C4-2B (cell line): ENCODE measurements around the gene SERPINA4.

Source experiments
- H3K27ac ChIP-seq: fragments of 450-650 bp; 2 replicates; pipeline ENCODE4 v1.5.1; 2017
- ZFX ChIP-seq: fragments of 450-650 bp; IDR thresholded peaks from 2 replicates; pipeline ENCODE4 v1.6.1; 2017
- TF ChIP-seq, protein P1 (sequence below): fragments of 450-650 bp; conservative IDR thresholded peaks from 2 replicates; pipeline ENCODE4 v1.5.1; 2017; ENCODE audit warnings: mild to moderate bottlenecking

The SERPINA4 gene

DNA sequence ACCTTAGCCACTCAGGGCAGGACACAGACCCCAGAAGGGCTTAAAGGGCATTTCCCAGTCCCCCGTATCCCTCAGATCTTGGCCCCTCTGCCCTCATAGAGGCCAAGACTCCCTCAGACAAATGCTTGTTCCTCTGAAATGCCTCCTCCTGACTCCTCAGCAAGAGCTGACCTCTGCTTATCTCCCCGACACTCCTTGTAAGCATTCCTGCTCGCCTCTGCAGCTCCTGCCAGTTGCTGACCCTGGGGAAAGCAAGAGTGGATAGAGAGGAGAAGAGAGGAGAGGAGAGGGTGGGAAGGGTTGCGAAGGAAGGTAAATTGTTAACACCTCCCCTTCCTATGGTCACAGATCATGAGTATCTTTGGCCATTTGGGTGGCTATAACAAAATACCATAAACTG lies 27.1 kb downstream of the SERPINA4 start:
- H3K27ac ChIP-seq = no peak overlapping the region
- TF ChIP-seq ZFX = no peak
- TF ChIP-seq, protein P1, sequence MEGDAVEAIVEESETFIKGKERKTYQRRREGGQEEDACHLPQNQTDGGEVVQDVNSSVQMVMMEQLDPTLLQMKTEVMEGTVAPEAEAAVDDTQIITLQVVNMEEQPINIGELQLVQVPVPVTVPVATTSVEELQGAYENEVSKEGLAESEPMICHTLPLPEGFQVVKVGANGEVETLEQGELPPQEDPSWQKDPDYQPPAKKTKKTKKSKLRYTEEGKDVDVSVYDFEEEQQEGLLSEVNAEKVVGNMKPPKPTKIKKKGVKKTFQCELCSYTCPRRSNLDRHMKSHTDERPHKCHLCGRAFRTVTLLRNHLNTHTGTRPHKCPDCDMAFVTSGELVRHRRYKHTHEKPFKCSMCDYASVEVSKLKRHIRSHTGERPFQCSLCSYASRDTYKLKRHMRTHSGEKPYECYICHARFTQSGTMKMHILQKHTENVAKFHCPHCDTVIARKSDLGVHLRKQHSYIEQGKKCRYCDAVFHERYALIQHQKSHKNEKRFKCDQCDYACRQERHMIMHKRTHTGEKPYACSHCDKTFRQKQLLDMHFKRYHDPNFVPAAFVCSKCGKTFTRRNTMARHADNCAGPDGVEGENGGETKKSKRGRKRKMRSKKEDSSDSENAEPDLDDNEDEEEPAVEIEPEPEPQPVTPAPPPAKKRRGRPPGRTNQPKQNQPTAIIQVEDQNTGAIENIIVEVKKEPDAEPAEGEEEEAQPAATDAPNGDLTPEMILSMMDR = no peak

DNA sequence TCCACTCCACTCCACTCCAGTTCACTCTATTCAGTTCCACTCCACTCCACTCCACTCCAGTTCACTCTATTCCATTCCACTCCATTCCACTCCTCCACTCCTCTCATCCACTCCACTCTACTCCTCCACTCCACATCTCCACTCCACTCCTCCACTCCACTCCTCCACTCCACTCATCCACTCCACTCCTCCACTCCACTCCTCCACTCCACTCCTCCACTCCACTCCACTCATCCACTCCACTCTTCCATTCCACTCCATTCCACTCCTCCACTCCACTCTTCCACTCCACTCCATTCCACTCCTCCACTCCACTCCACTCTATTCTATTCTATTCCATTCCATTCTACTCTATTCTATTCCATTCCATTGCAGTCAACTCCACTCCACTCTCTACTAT lies 29.8 kb downstream of the SERPINA4 start:
- TF ChIP-seq, protein P1 = no peak
- no peak for TF ChIP-seq ZFX

DNA sequence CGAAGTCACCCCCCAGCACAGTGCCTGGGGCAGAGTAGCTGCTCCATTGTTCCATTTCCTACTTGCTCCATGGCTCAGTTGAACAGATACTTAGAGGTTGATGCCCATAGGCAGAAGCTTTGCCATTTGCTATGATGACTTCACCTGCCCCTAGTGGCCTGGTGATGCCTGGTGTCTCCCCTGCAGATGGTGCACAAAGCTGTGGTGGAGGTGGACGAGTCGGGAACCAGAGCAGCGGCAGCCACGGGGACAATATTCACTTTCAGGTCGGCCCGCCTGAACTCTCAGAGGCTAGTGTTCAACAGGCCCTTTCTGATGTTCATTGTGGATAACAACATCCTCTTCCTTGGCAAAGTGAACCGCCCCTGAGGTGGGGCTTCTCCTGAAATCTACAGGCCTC lies 30.6 kb downstream of the SERPINA4 start:
- no peak overlapping the region for H3K27ac ChIP-seq
- TF ChIP-seq, protein P1 = no peak
- no peak for TF ChIP-seq ZFX

More for the DNA sequence above, 29.8 kb downstream of the SERPINA4 start:
- no peak overlapping the region for H3K27ac ChIP-seq

GRCh38 chr14:94592457-94592856 lies 31.2 kb downstream of the SERPINA4 start:
- H3K27ac ChIP-seq = no peak overlapping the region
- no peak for TF ChIP-seq ZFX
- TF ChIP-seq, protein P1 = no peak

DNA sequence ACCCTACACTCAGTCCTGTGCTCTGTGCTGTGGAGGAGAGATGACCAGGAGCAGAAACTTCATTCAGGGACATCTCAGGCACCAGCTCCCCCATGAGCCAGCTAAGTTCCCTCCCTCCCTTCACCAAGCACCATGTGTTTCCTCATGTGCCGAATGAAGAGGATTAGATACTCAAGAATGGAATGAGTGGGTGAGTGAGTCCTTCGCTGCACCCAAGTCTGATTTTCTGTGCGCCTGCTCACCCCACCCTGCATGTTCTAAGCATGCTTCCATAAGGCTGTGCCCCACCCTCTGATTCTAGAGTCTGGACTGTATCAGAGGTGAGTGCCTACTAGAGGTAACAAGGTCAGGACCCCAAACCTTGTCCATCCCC lies 32.1 kb downstream of the SERPINA4 start:
- TF ChIP-seq, protein P1 = no peak
- no peak for TF ChIP-seq ZFX
- no peak overlapping the region for H3K27ac ChIP-seq

- no peak overlapping the region for H3K27ac ChIP-seq
- TF ChIP-seq, protein P1 = no peak
- TF ChIP-seq ZFX = no peak
These were observed 32.6 kb downstream of the SERPINA4 start for GRCh38 chr14:94593749-94594431.

GRCh38 chr14:94594441-94594840 lies 33.2 kb downstream of the SERPINA4 start:
- no peak for TF ChIP-seq ZFX
- TF ChIP-seq, protein P1 = no peak

More at GRCh38 chr14:94594441-94594840, 33.2 kb downstream of the SERPINA4 start:
- no peak overlapping the region for H3K27ac ChIP-seq
